Liver (tissue), 9 donors: ENCODE measurements around the gene KCTD19. TPM values are rescaled to one million over a fixed set of nuclear protein-coding genes. Genes with fewer than 3 reads are reported as not detected.

Experiments
- DNase-seq: peaks from one replicate; pipeline ENCODE4 v3.0.0-alpha.2; 2017; ENCODE audit warnings: low spot score
- H3K27ac ChIP-seq, 2 donors: one replicate each; pipeline ENCODE4 v1.7.0; 2013; ENCODE audit warnings: inconsistent platforms in 2 of 2, low read length in 2 of 2, control low read depth in 1 of 2, low read depth in 1 of 2, mild to moderate bottlenecking in 1 of 2
- H3K27me3 ChIP-seq, 4 donors: one replicate each; pipeline versions ENCODE4 v1.6.1 to v1.7.0; 2013; ENCODE audit warnings: low read length in 3 of 4, inconsistent platforms in 1 of 4, mild to moderate bottlenecking in 1 of 4, moderate library complexity in 1 of 4; ENCODE audit not compliant: control insufficient read depth in 4 of 4, insufficient read depth in 4 of 4
- H3K36me3 ChIP-seq, 4 donors: one replicate each; pipeline versions ENCODE4 v1.6.1 to v1.7.0; 2013; ENCODE audit warnings: low read length in 3 of 4, mild to moderate bottlenecking in 3 of 4, low read depth in 1 of 4, moderate library complexity in 1 of 4; ENCODE audit not compliant: control insufficient read depth in 4 of 4, insufficient read depth in 3 of 4
- H3K4me1 ChIP-seq, 4 donors: one replicate each; pipeline versions ENCODE4 v1.6.1 to v1.7.0; 2013; ENCODE audit warnings: low read length in 3 of 4, mild to moderate bottlenecking in 3 of 4, moderate library complexity in 1 of 4; ENCODE audit not compliant: control insufficient read depth in 4 of 4, insufficient read depth in 4 of 4
- H3K4me3 ChIP-seq, 3 donors: one replicate each; pipeline versions ENCODE4 v1.6.1 to v1.7.0; 2013; ENCODE audit warnings: low read length in 3 of 3, control low read depth in 1 of 3, low read depth in 1 of 3, mild to moderate bottlenecking in 1 of 3
- H3K9ac ChIP-seq, 2 donors: one replicate each; pipeline ENCODE4 v1.7.0; 2013; ENCODE audit warnings: low read length in 2 of 2, mild to moderate bottlenecking in 2 of 2, moderate library complexity in 2 of 2, control low read depth in 1 of 2, low read depth in 1 of 2
- H3K9me3 ChIP-seq, 4 donors: one replicate each; pipeline versions ENCODE4 v1.6.1 to v1.7.0; 2013; ENCODE audit warnings: low read length in 3 of 4; ENCODE audit not compliant: control insufficient read depth in 4 of 4
- CTCF ChIP-seq: fragments of 150-350 bp; IDR thresholded peaks from 2 replicates; pipeline ENCODE4 v1.5.1; 2017; ENCODE audit warnings: improper control_type of control experiment, low read depth, low read length; ENCODE audit not compliant: missing input control
- EGR1 ChIP-seq, 2 donors: IDR thresholded peaks; 2 replicates each; pipeline ENCODE4 v1.6.1; 2016 to 2018; ENCODE audit warnings: antibody characterized with exemption in 2 of 2, low read depth in 2 of 2
- FOXA2 ChIP-seq: IDR thresholded peaks from 2 replicates; pipeline ENCODE4 v1.6.1; 2016; ENCODE audit warnings: antibody characterized with exemption
- JUND ChIP-seq, 2 donors: IDR thresholded peaks; 2 replicates each; pipeline ENCODE4 v1.6.1; 2016; ENCODE audit warnings: antibody characterized with exemption in 2 of 2
- NR2F2 ChIP-seq: IDR thresholded peaks from 2 replicates; pipeline ENCODE4 v1.6.1; 2016; ENCODE audit warnings: antibody characterized with exemption
- SP1 ChIP-seq: IDR thresholded peaks from 2 replicates; pipeline ENCODE4 v1.6.1; 2018; ENCODE audit warnings: antibody characterized with exemption, mild to moderate bottlenecking
- TAF1 ChIP-seq: conservative IDR thresholded peaks from 2 replicates; pipeline ENCODE4 v1.6.1; 2016; ENCODE audit warnings: antibody characterized with exemption, mild to moderate bottlenecking
- YY1 ChIP-seq: IDR thresholded peaks from 2 replicates; pipeline ENCODE4 v1.6.1; 2016; ENCODE audit warnings: antibody characterized with exemption, mild to moderate bottlenecking
- ZBTB33 ChIP-seq: IDR thresholded peaks from 2 replicates; pipeline ENCODE4 v1.6.1; 2016; ENCODE audit warnings: antibody characterized with exemption
- WGBS: extraction: QIAGEN DNeasy Blood & Tissue Kit; methylation state at CpG from one replicate; pipeline ENCODE4 v1.1.7; 2013; 5-methylcytosine and 5-hydroxymethylcytosine counted together
- polyA plus RNA-seq, 2 donors: library from polyadenylated mRNA; stranded (reverse) in 1 of 2; unstranded in 1 of 2; fragments of 200-250 nt in 1 of 2; fragments of >200 nt in 1 of 2; fragmentation: Nextera tagmentation in 1 of 2; extraction: Ambion mirVana in 1 of 2; gene quantifications; one replicate each; pipeline versions ENCODE4 v1.2.1 to v1.2.3, GENCODE V29; 2013 to 2015
- total RNA-seq, 2 donors: library from RNA; depleted of rRNA; stranded (reverse); fragments of >200 nt; gene quantifications; one replicate each; pipeline ENCODE4 v1.2.3, GENCODE V29; 2014
- donor health status: healthy.
- donor health status: healthy.
- donor health status: healthy.
- donor health status: healthy.
- donor health status: healthy.

KCTD19 gene
- total and polyA plus RNA-seq, 4 donors = 0.28 TPM; not detected in 3

GRCh38 chr16:67284699-67285646, 41.6 kb downstream of the KCTD19 start (continued):
- TF ChIP-seq CTCF (peak; percentile 54), TAF1 (no peak)

GRCh38 chr16:67283826-67284555, 42.5 kb downstream of the KCTD19 start:
- WGBS = 93% methylated on average over 21 of the region's 21 CpGs
- Histone ChIP-seq H3K27me3 (no peaks in the 10 kb centered on the region), H3K4me3 (no peak overlapping the region), H3K9me3 (no peaks in the 10 kb centered on the region), H3K9ac (no peak overlapping the region), H3K4me1 (peaks cover 0 to 2% (median 0%) of the 10 kb centered on the region in 4 donors), H3K27ac (no peak overlapping the region), H3K36me3 (no peaks in the 10 kb centered on the region)
- TF ChIP-seq FOXA2 = no peak
- no peak for DNase-seq

- H3K27ac ChIP-seq = no peak overlapping the region
- H3K36me3 ChIP-seq = no peaks in the 10 kb centered on the region
- H3K27me3 ChIP-seq = no peaks in the 10 kb centered on the region
- TF ChIP-seq ZBTB33 (no peak), EGR1 (IDR thresholded peaks at IDR 0.05; ENCODE audit: low read depth in 2 of 2) (no peak), YY1 (no peak), JUND (IDR thresholded peaks at IDR 0.05) (no peak), SP1 (no peak), NR2F2 (no peak)
- DNase-seq = no peak
- H3K4me3 ChIP-seq = no peak overlapping the region
- no peaks in the 10 kb centered on the region for H3K9me3 ChIP-seq
- WGBS = 95% methylated on average over 7 of the region's 7 CpGs
- H3K4me1 ChIP-seq = peaks cover 0 to 2% (median 0%) of the 10 kb centered on the region in 4 donors
- no peak overlapping the region for H3K9ac ChIP-seq
Observed at GRCh38 chr16:67283039-67283825, 43.3 kb downstream of the KCTD19 start.
